PC-3 (cell line): ENCODE results near the gene RRP9. TPM values are rescaled to one million over a fixed set of nuclear protein-coding genes. Genes with fewer than 3 reads are reported as not detected.
A peak's percentile ranks its signal among the peaks of the same experiment; 100 is the strongest.
"Not testable (repeated sequence)": the region's sequence is repeated elsewhere in the genome, so short reads cannot be mapped to it uniquely, and the experiment has no call there.

ENCODE experiments used
- ATAC-seq: fragments of 200-7000 bp; cut with Tn5 transposase; 2 replicates; pipeline ENCODE4 v1.9.1; 2020; ENCODE audit warnings: mild to moderate bottlenecking, moderate library complexity
- BruUV-seq: library from RNA; stranded (reverse); fragments of 400-500 nt; replicated peaks from 2 replicates; lab custom pipeline; 2021; lab: Mats Ljungman, UMichigan
- CTCF ChIA-PET: fragments of 300-600 bp; sonication (Branson Sonifier 250); formaldehyde crosslinking; loops from one replicate; lab custom pipeline; 2022; ENCODE audit warnings: antibody characterized with exemption; lab: Charles Lee
- POLR2A ChIA-PET: fragments of 300-600 bp; sonication (Branson Sonifier 250); formaldehyde crosslinking; loops from one replicate; lab custom pipeline; 2022; ENCODE audit warnings: antibody characterized with exemption; ENCODE audit not compliant: unreplicated experiment; lab: Charles Lee
- DNase-seq: peaks from one replicate; pipeline ENCODE4 v3.0.0-alpha.2; 2015
- H2AFZ ChIP-seq: fragments of 300-600 bp; sonication (generic); 2 replicates; pipeline ENCODE4 v1.6.0; 2016; ENCODE audit warnings: antibody characterized with exemption, low read length
- H3F3A ChIP-seq: fragments of 300-600 bp; sonication (generic); one replicate; pipeline ENCODE4 v1.6.0; 2017; ENCODE audit warnings: antibody characterized with exemption, low read length, control low read depth, mild to moderate bottlenecking; ENCODE audit not compliant: unreplicated experiment
- H3K27ac ChIP-seq: fragments of 300-600 bp; sonication (generic); 2 replicates; pipeline ENCODE4 v1.5.1; 2016; ENCODE audit warnings: mild to moderate bottlenecking, low read length
- H3K27me3 ChIP-seq: fragments of 300-600 bp; sonication (generic); 2 replicates; pipeline ENCODE4 v1.6.1; 2016; ENCODE audit warnings: low read length, mixed read lengths
- H3K36me3 ChIP-seq: fragments of 300-600 bp; sonication (generic); 2 replicates; pipeline ENCODE4 v1.6.1; 2016; ENCODE audit warnings: low read depth, mixed run types, low read length, mixed read lengths
- H3K4me1 ChIP-seq: fragments of 300-600 bp; sonication (generic); 2 replicates; pipeline ENCODE4 v1.5.1; 2016; ENCODE audit warnings: low read length; ENCODE audit not compliant: insufficient read depth
- H3K4me2 ChIP-seq: fragments of 300-600 bp; sonication (generic); 2 replicates; pipeline ENCODE4 v1.6.0; 2016; ENCODE audit warnings: low read length
- H3K4me3 ChIP-seq: fragments of 300-600 bp; sonication (generic); 2 replicates; pipeline ENCODE4 v1.5.1; 2016; ENCODE audit warnings: mild to moderate bottlenecking, low read length, mixed read lengths
- H3K79me2 ChIP-seq: fragments of 300-600 bp; sonication (generic); 2 replicates; pipeline ENCODE4 v1.6.1; 2017; ENCODE audit warnings: low read length, mixed read lengths
- H3K9ac ChIP-seq: fragments of 300-600 bp; sonication (generic); 2 replicates; pipeline ENCODE4 v1.6.0; 2016; ENCODE audit warnings: mild to moderate bottlenecking, low read length
- H3K9me2 ChIP-seq: fragments of 300-600 bp; sonication (generic); replicated peaks from 2 replicates; pipeline ENCODE4 v1.6.1; 2016; ENCODE audit warnings: mixed run types, low read length, mixed read lengths
- H3K9me3 ChIP-seq: fragments of 300-600 bp; sonication (generic); 2 replicates; pipeline ENCODE4 v1.6.1; 2016; ENCODE audit warnings: low read length, mixed read lengths
- H4K20me1 ChIP-seq: fragments of 300-600 bp; sonication (generic); 2 replicates; pipeline ENCODE4 v1.6.1; 2016; ENCODE audit warnings: low read length, mixed read lengths
- CTCF ChIP-seq: fragments of 300-600 bp; sonication (generic); conservative IDR thresholded peaks from 2 replicates; pipeline ENCODE4 v1.5.1; 2017; ENCODE audit warnings: antibody characterized with exemption, low read depth, mild to moderate bottlenecking, low read length
- EZH2 ChIP-seq: fragments of 300-600 bp; sonication (generic); IDR thresholded peaks from one replicate; pipeline ENCODE4 v1.6.1; 2017; ENCODE audit warnings: antibody characterized with exemption, mild to moderate bottlenecking, low read length; ENCODE audit not compliant: unreplicated experiment
- EZH2phosphoT487 ChIP-seq: fragments of 300-600 bp; sonication (generic); IDR thresholded peaks from 2 replicates; pipeline ENCODE4 v1.6.1; 2018; ENCODE audit warnings: mild to moderate bottlenecking, antibody characterized with exemption, low read length, borderline replicate concordance
- intact Hi-C: fragments of 100-400 bp; cut with micrococcal nuclease; formaldehyde crosslinking; loops from 2 replicates; pipeline ENCODE4 v1.9.0; 2023
- total RNA-seq: library from RNA; depleted of rRNA; stranded (reverse); fragments of >200 nt; gene quantifications from 2 replicates; pipeline ENCODE4 v1.2.3, GENCODE V29; 2014

RRP9 gene
- total RNA-seq, 1 experiment from 2014 or later = 95.0 TPM

- Histone ChIP-seq H3K36me3 (no peaks in the 10 kb centered on the region), H3K27ac (no peak overlapping the region), H4K20me1 (no peaks in the 10 kb centered on the region), H3F3A (peaks cover 1% of the 10 kb centered on the region), H3K9me2 (no peaks in the 10 kb centered on the region), H3K79me2 (no peaks in the 10 kb centered on the region), H2AFZ (no peak overlapping the region), H3K9ac (no peak overlapping the region), H3K27me3 (no peaks in the 10 kb centered on the region), H3K4me1 (peaks cover under 1% of the 10 kb centered on the region; the same call in 1 of the 2 replicates), H3K4me3 (no peak overlapping the region), H3K4me2 (no peak overlapping the region), H3K9me3 (peaks cover 4% of the 10 kb centered on the region; the same call in 1 of the 2 replicates)
- CTCF ChIA-PET = no interaction called here
- BruUV-seq = no TSS peak
- intact Hi-C loops = no loop called here
- no peak for TF ChIP-seq EZH2phosphoT487
- no peak for TF ChIP-seq EZH2
- TF ChIP-seq CTCF = no peak
- no peak for DNase-seq
- no peak for ATAC-seq
- POLR2A ChIA-PET = no interaction called here
Measured at GRCh38 chr3:51908026-51908425, 33.7 kb downstream of the RRP9 start.

GRCh38 chr3:51904034-51904823 lies 37.5 kb downstream of the RRP9 start:
- H3K79me2 ChIP-seq = no peaks in the 10 kb centered on the region
- no TSS peak for BruUV-seq
- H3K9me3 ChIP-seq = peaks cover 7% of the 10 kb centered on the region; the same call in 1 of the 2 replicates
- no peak for ATAC-seq
- intact Hi-C loops = no loop called here
- H3F3A ChIP-seq = no peaks in the 10 kb centered on the region
- no peaks in the 10 kb centered on the region for H3K9me2 ChIP-seq
- H3K9ac ChIP-seq = no peak overlapping the region
- no peak for TF ChIP-seq EZH2phosphoT487
- TF ChIP-seq CTCF = no peak
- no peak for TF ChIP-seq EZH2
- no peaks in the 10 kb centered on the region for H3K27me3 ChIP-seq
- no peak overlapping the region for H3K27ac ChIP-seq
- POLR2A ChIA-PET = no interaction called here
- H3K4me1 ChIP-seq = peaks cover 19% of the 10 kb centered on the region
- H2AFZ ChIP-seq = no peak overlapping the region
- DNase-seq = no peak
- CTCF ChIA-PET = no interaction called here
- H3K4me2 ChIP-seq = no peak overlapping the region
- H4K20me1 ChIP-seq = no peaks in the 10 kb centered on the region
- 0 out of 2 replicates have a peak, but pooled peaks cover 2% of the 10 kb centered on the region for H3K36me3 ChIP-seq
- no peak overlapping the region for H3K4me3 ChIP-seq

- peak overlapping the region; percentile 49; the same call in 1 of the 2 replicates for H2AFZ ChIP-seq
- H4K20me1 ChIP-seq, H3K9me2 ChIP-seq, H3K4me3 ChIP-seq, intact Hi-C loops, H3F3A ChIP-seq, H3K9me3 ChIP-seq, POLR2A ChIA-PET, BruUV-seq, H3K79me2 ChIP-seq, CTCF ChIA-PET, H3K36me3 ChIP-seq, H3K27me3 ChIP-seq: not testable (repeated sequence)
- H3K4me2 ChIP-seq = peak overlapping the region; percentile 65
- H3K9ac ChIP-seq = peak overlapping the region; percentile 54
- peaks cover 21% of the 10 kb centered on the region for H3K4me1 ChIP-seq
- peak; percentile 87 for ATAC-seq
- DNase-seq = peak; percentile 93
- H3K27ac ChIP-seq = peak overlapping the region; percentile 91
Measured at GRCh38 chr3:51902361-51902760, 39.3 kb downstream of the RRP9 start.

GRCh38 chr3:51900043-51900442 lies 41.7 kb downstream of the RRP9 start:
- not testable (repeated sequence) for H3K9me2 ChIP-seq

More at GRCh38 chr3:51900043-51900442, 41.7 kb downstream of the RRP9 start:
- H3K9ac ChIP-seq, H3K27ac ChIP-seq, POLR2A ChIA-PET, H3K36me3 ChIP-seq, H3K9me3 ChIP-seq, intact Hi-C loops, H2AFZ ChIP-seq, H3F3A ChIP-seq, DNase-seq, H3K4me3 ChIP-seq, H3K27me3 ChIP-seq, ATAC-seq, CTCF ChIA-PET, H4K20me1 ChIP-seq, H3K4me2 ChIP-seq, H3K79me2 ChIP-seq, BruUV-seq: not testable (repeated sequence)
- peaks cover 32% of the 10 kb centered on the region for H3K4me1 ChIP-seq
